GM19193 (cell line): ENCODE results near the gene SLC2A5.
A peak's percentile ranks its signal among the peaks of the same experiment; 100 is the strongest.

Experiments used
- POLR2A ChIP-seq: IDR thresholded peaks from 4 replicates; pipeline ENCODE4 v1.6.1; 2011; ENCODE audit not compliant: insufficient read depth, insufficient read length; ENCODE audit errors: extremely low read depth

Gene SLC2A5

GRCh38 chr1:9051379-9051778, 18.1 kb downstream of the SLC2A5 start:
- TF ChIP-seq POLR2A = no peak

GRCh38 chr1:9050803-9051202, 18.6 kb downstream of the SLC2A5 start:
- no peak for TF ChIP-seq POLR2A

- TF ChIP-seq POLR2A = no peak
Measured at GRCh38 chr1:9048551-9048950, 20.9 kb downstream of the SLC2A5 start.

- TF ChIP-seq POLR2A = no peak
Measured at GRCh38 chr1:9047019-9047418, 22.4 kb downstream of the SLC2A5 start.

- peak; percentile 27 for TF ChIP-seq POLR2A
Measured at GRCh38 chr1:9045861-9046510, 23.4 kb downstream of the SLC2A5 start.

GRCh38 chr1:9044236-9044635, 25.2 kb downstream of the SLC2A5 start:
- no peak for TF ChIP-seq POLR2A

GRCh38 chr1:9042272-9042671, 27.2 kb downstream of the SLC2A5 start:
- no peak for TF ChIP-seq POLR2A

- TF ChIP-seq POLR2A = no peak
Measured at GRCh38 chr1:9041116-9041779, 28.2 kb downstream of the SLC2A5 start.

- no peak for TF ChIP-seq POLR2A
Measured at GRCh38 chr1:9040659-9041030, 28.8 kb downstream of the SLC2A5 start.

GRCh38 chr1:9039761-9040658, 29.4 kb downstream of the SLC2A5 start:
- peak; percentile 23 for TF ChIP-seq POLR2A

- TF ChIP-seq POLR2A = no peak
Measured at GRCh38 chr1:9038881-9039760, 30.3 kb downstream of the SLC2A5 start.

- TF ChIP-seq POLR2A = peak; percentile 13
Measured at GRCh38 chr1:9038338-9038650, 31.1 kb downstream of the SLC2A5 start.

GRCh38 chr1:9037476-9038337, 31.7 kb downstream of the SLC2A5 start:
- peak; percentile 30 for TF ChIP-seq POLR2A

GRCh38 chr1:9035226-9035625, 34.2 kb downstream of the SLC2A5 start:
- no peak for TF ChIP-seq POLR2A
